HG03060 (cell line): ENCODE measurements around the gene VPS26B.
"Not testable (repeated sequence)": the region's sequence is repeated elsewhere in the genome, so short reads cannot be mapped to it uniquely, and the experiment has no call there.

ENCODE experiments used
- ATAC-seq: cut with Tn5 transposase; IDR thresholded peaks from one replicate; pipeline ENCODE4 v1.9.1; 2021; ENCODE audit warnings: low read depth, moderate number of reproducible peaks; ENCODE audit not compliant: unreplicated experiment

VPS26B gene

GRCh38 chr11:134276396-134277182, 52.1 kb downstream of the VPS26B start:
- no peak for ATAC-seq

DNA sequence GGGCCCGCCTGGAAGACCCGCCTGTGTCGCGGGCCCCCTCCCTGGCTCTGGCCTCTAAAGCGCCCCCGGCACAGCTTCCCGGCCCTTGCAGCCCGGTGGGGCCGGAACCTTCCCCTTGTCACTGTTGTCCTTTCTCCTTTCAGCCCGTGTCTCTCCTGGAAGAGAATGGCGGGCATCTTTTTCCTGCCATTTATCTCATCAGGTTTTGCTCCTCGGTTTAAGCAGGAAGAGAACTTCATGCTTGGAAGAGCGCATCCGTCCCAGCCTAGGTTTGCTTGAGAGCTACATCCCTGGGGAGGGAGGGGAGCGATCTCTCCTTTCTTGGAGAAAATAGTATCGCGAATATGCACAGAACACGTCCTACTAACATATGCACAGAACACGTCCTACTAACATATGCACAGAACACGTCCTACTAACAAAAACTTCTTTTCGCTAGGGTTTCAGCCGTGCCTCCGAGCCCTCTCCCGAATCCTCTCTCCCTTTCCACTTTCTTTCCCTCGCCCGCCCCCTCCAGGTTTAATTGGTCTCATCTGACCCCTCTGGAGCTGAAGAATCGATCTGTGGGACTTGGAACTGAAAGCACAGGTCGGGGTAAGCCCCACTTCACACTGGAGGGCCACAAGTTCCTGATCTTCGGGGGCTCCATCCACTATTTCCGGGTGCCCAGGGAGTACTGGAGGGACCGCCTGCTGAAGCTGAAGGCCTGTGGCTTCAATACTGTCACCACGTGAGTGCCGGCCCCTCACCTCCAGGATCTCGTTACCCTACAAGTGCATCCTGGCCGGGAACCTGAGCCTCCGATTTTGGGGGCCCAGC, 52.9 kb downstream of the VPS26B start:
- no peak for ATAC-seq

DNA sequence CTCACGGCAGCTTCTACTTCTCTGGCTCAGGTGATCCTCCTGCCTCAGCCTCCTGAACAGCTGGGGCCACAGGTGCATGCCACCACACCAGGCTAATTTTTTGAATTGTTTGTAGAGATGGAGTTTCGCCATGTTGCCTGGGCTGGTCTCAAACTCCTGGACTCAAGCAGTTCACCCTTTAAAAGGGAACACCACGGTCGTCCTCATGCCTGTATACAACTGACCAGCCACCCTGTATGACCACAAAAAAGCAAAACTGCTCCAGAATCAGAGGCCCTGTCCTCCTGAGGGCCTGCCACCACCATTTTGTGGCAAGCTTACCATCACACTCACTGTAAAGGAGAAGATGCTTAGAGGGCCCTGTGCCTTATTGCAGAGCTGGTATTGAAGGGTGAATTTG, 53.9 kb downstream of the VPS26B start:
- ATAC-seq, result no peak

- ATAC-seq, result not testable (repeated sequence)
Observed at GRCh38 chr11:134281635-134282034, 57.2 kb downstream of the VPS26B start.

- no peak for ATAC-seq
Observed at GRCh38 chr11:134282121-134283045, 57.9 kb downstream of the VPS26B start.

DNA sequence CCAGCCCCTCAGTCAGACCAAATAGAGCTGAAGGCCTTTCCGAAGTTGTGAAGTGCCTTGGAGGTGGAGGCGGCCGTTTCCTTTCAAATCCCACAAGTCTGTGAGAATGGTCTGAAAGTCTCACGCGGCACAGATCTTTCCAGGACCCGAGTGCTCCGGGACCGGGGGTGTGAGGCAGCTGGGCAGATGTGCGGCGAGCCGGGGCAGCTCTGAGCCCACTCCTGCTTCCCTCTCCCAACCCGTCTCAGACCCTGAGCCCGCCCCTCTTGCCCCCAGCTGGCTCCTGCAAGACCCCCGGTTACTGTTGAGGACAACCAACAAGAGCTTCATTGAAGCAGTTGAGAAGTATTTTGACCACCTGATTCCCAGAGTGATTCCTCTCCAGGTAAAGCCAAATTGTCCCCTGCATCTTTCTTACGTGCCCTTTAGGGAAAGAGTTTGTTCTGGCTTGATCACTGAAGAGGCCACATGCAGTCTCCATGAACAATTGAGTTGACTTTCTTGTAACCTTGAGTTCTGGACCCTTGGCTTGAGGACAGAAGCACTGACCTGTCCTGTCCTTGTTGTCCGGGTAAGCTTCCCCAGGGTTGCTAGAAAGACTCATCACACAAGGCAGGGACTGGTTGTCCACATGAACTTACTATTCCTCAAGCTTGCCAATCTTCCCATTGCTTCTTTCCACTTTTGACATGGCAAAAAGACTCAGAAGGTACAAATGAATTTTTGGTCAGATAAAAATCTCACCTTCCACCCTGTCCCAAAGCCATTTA, 59.2 kb downstream of the VPS26B start:
- ATAC-seq, result no peak

- ATAC-seq, result not testable (repeated sequence)
Observed at GRCh38 chr11:134284349-134284748, 59.9 kb downstream of the VPS26B start.

GRCh38 chr11:134287561-134287960, 63.1 kb downstream of the VPS26B start:
- no peak for ATAC-seq

DNA sequence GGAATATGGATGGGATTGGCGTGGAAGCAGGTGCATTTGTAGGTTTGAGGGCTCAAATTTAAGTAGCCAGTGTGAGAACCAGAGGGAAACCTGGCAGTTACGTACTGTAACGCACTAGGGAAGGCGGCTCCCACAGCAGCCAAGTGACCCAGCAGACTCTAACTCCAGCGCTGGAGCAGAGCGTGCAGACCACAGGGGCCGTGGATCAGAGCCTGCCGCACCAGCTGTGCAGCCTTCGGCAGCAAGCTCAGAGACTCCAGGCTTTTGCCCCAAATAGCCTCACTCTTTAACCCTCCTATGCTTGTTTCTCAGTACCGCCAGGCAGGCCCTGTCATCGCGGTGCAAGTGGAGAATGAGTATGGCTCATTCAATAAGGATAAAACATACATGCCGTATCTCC, 64.0 kb downstream of the VPS26B start:
- ATAC-seq, result no peak

DNA sequence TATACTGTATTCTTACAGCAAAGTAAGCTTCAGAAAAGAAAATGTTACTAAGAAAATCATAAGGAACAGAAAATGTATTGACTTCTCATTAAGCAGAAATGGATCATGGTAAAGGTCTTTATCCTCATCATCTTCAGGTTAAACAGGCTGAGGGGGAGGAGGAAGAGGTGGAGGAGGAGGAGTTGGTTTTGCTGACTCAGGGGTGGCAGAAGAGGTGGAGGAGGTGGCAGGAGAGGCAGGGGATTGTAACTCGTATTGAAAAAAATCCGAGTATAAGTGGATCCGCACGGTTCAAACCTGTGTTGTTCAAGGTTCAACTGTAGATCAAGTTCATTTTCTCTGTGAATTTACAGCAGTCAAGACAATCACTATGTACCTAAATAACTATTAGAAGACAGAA, 64.7 kb downstream of the VPS26B start:
- no peak for ATAC-seq

- ATAC-seq, result no peak
Observed at GRCh38 chr11:134289789-134290188, 65.3 kb downstream of the VPS26B start.

DNA sequence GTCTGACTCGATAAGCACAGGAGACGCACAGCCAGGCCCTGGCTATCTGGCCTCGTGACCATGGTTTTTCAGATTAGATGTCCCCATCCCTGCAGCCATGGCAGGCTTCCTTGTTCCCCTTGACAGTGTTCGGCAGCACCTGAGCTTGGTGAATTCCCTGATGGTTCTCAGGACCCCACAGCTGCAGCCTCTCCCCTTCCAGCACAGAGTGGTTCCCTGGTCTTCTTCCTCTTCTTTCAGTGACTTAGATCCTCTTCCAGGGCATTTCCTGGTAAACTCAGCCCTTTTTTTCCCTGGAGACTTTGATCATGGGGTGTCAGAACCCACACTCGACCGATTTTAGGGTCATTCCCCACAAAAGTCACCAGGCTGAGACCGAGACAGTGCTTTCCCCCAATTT, 66.2 kb downstream of the VPS26B start:
- no peak for ATAC-seq

- ATAC-seq, result no peak
Observed at GRCh38 chr11:134291196-134291595, 66.7 kb downstream of the VPS26B start.

GRCh38 chr11:134292661-134293060, 68.2 kb downstream of the VPS26B start:
- ATAC-seq, result no peak

DNA sequence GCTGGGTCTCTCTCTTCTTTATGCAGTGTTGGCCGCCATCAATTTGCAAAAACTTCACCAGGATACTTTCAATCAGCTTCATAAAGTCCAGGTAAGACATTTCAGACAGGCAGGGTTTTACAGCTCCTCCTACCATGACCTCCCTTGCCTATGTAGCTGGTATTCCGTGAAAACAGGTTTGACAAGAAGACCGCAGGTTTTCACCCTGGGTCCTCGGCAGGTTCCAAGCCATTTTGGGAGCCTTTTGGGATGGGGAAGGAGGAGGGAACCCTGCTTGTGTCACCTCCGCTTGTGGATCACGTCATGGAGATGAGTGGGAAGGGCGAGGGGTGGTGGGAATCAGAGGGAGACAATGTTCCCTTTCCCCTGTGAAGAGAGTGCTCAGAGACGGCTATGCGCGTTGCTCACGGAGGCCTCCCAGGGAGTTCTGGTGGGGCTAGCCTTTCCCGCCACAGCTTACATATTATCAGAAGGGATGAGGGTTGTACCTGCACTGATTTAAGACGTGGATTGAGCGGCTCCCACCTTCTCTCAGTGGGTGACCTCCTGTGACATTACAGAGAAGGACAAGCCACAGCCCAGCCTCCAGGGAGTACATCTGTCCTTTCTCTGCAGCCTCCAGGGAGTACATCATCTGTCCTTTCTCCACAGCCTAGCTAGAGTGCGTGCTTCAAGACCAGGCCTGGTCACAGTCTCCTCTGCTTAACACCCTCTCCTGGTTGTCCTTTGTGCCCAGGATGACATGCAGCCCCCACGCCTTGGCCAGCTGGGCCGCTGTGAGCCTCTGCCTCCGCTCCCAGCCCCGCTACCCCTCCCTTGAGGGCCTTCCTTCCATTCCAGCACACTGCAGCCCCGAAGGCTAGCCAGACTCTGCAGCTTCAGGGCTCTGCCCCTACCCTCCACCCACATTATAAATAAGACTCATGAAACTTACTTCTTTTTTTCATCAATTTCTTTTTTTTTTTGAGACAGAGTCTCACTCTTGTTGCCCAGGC, 68.9 kb downstream of the VPS26B start:
- ATAC-seq, result no peak

GRCh38 chr11:134294664-134295063, 70.2 kb downstream of the VPS26B start:
- ATAC-seq, result no peak
